H9 (cell line): ENCODE measurements around the gene RMI2. TPM values are rescaled to one million over a fixed set of nuclear protein-coding genes. Genes with fewer than 3 reads are reported as not detected.

Experiments used
- DNase-seq: peaks from one replicate; pipeline ENCODE4 v3.0.0-alpha.2; 2017
- H2AFZ ChIP-seq: one replicate; pipeline ENCODE4 v1.6.1; 2013; ENCODE audit warnings: mild to moderate bottlenecking, low read length, control low read depth, moderate library complexity
- H2AK5ac ChIP-seq: 2 replicates; pipeline ENCODE4 v1.6.1; 2013; ENCODE audit warnings: low read length, control low read depth, mixed read lengths; ENCODE audit not compliant: insufficient read length
- H2BK120ac ChIP-seq: one replicate; pipeline ENCODE4 v1.6.1; 2013; ENCODE audit warnings: low read depth, mild to moderate bottlenecking, low read length, control low read depth, inconsistent platforms; ENCODE audit not compliant: poor library complexity, severe bottlenecking
- H2BK12ac ChIP-seq: 2 replicates; pipeline ENCODE4 v1.6.1; 2013; ENCODE audit warnings: low read length, control low read depth, mixed read lengths, low read depth; ENCODE audit not compliant: insufficient read length
- H2BK15ac ChIP-seq: 2 replicates; pipeline ENCODE4 v1.6.1; 2013; ENCODE audit warnings: low read depth, low read length, control low read depth
- H2BK20ac ChIP-seq: one replicate; pipeline ENCODE4 v1.6.1; 2013; ENCODE audit warnings: low read depth, mild to moderate bottlenecking, low read length, control low read depth, inconsistent platforms; ENCODE audit not compliant: poor library complexity, severe bottlenecking
- H2BK5ac ChIP-seq: 2 replicates; pipeline ENCODE4 v1.6.1; 2013; ENCODE audit warnings: low read length, control low read depth, mixed read lengths; ENCODE audit not compliant: insufficient read length
- H3K14ac ChIP-seq: 2 replicates; pipeline ENCODE4 v1.6.1; 2013; ENCODE audit warnings: low read length, control low read depth; ENCODE audit not compliant: insufficient read depth
- H3K18ac ChIP-seq: 2 replicates; pipeline ENCODE4 v1.6.1; 2013; ENCODE audit warnings: low read depth, mild to moderate bottlenecking, mixed read lengths, low read length, control low read depth; ENCODE audit not compliant: insufficient read length
- H3K23ac ChIP-seq: 2 replicates; pipeline ENCODE4 v1.6.1; 2013; ENCODE audit warnings: low read length, control low read depth, mixed read lengths, low read depth; ENCODE audit not compliant: insufficient read length
- H3K23me2 ChIP-seq: 2 replicates; pipeline ENCODE4 v1.6.1; 2013; ENCODE audit warnings: low read depth, mild to moderate bottlenecking, mixed read lengths, low read length, control low read depth; ENCODE audit not compliant: insufficient read length, poor library complexity, severe bottlenecking
- H3K27ac ChIP-seq: 2 replicates; pipeline ENCODE4 v1.5.1; 2013; ENCODE audit warnings: low read length, control low read depth, mixed read lengths, low read depth; ENCODE audit not compliant: insufficient read length
- H3K27me3 ChIP-seq: 2 replicates; pipeline ENCODE4 v1.6.1; 2013; ENCODE audit warnings: low read length, control low read depth, inconsistent platforms; ENCODE audit not compliant: insufficient read depth
- H3K4ac ChIP-seq: 2 replicates; pipeline ENCODE4 v1.6.1; 2013; ENCODE audit warnings: low read depth, mild to moderate bottlenecking, control low read depth, inconsistent platforms, low read length, moderate library complexity
- H3K4me1 ChIP-seq: 2 replicates; pipeline ENCODE4 v1.6.1; 2013; ENCODE audit warnings: low read length, control low read depth, inconsistent platforms; ENCODE audit not compliant: insufficient read depth
- H3K4me2 ChIP-seq: 2 replicates; pipeline ENCODE4 v1.6.1; 2013; ENCODE audit warnings: low read length, control low read depth, mixed read lengths; ENCODE audit not compliant: insufficient read length, insufficient read depth
- H3K56ac ChIP-seq: 2 replicates; pipeline ENCODE4 v1.6.1; 2013; ENCODE audit warnings: low read depth, mild to moderate bottlenecking, mixed read lengths, low read length, control low read depth; ENCODE audit not compliant: insufficient read length
- H3K79me1 ChIP-seq: 2 replicates; pipeline ENCODE4 v1.6.1; 2013; ENCODE audit warnings: low read depth, mild to moderate bottlenecking, moderate library complexity, low read length, control low read depth, inconsistent platforms; ENCODE audit not compliant: insufficient read depth, poor library complexity, severe bottlenecking
- H3K79me2 ChIP-seq: 2 replicates; pipeline ENCODE4 v1.6.1; 2013; ENCODE audit warnings: low read length, control low read depth, inconsistent platforms; ENCODE audit not compliant: insufficient read depth
- H3K9ac ChIP-seq: 2 replicates; pipeline ENCODE4 v1.6.1; 2013; ENCODE audit warnings: low read length, control low read depth, mixed read lengths; ENCODE audit not compliant: insufficient read length; ENCODE audit errors: extremely low read depth
- H3K9me3 ChIP-seq: one replicate; pipeline ENCODE4 v1.6.1; 2013; ENCODE audit warnings: low read depth, low read length, inconsistent platforms; ENCODE audit not compliant: control insufficient read depth
- H3T11ph ChIP-seq: one replicate; pipeline ENCODE4 v1.6.1; 2013; ENCODE audit warnings: mild to moderate bottlenecking, low read length, control low read depth, inconsistent platforms
- H4K20me1 ChIP-seq: one replicate; pipeline ENCODE4 v1.6.1; 2013; ENCODE audit not compliant: control insufficient read depth, insufficient read length, insufficient read depth
- H4K5ac ChIP-seq: 2 replicates; pipeline ENCODE4 v1.6.1; 2013; ENCODE audit warnings: low read depth, mild to moderate bottlenecking, mixed read lengths, low read length, control low read depth; ENCODE audit not compliant: insufficient read length
- H4K8ac ChIP-seq: replicated peaks from 2 replicates; pipeline ENCODE4 v1.6.1; 2013; ENCODE audit warnings: low read length, control low read depth, mixed read lengths, low read depth; ENCODE audit not compliant: insufficient read length
- H4K91ac ChIP-seq: 2 replicates; pipeline ENCODE4 v1.6.1; 2013; ENCODE audit warnings: low read depth, mild to moderate bottlenecking, moderate library complexity, mixed read lengths, low read length, control low read depth; ENCODE audit not compliant: insufficient read length
- H3K27ac Mint-ChIP-seq, 3 experiments: 2 replicates in 2 of 3; 3 replicates in 1 of 3; pipeline ENCODE4 v1.8.0; 2020 to 2021; ENCODE audit warnings: mixed read lengths in 3 of 3, mild to moderate bottlenecking in 1 of 3, moderate library complexity in 1 of 3
- H3K27me3 Mint-ChIP-seq: 2 replicates; pipeline ENCODE4 v1.8.0; 2021; ENCODE audit warnings: low read depth, mild to moderate bottlenecking, moderate library complexity, mixed read lengths
- H3K36me3 Mint-ChIP-seq, 3 experiments: 2 replicates in 2 of 3; 3 replicates in 1 of 3; pipeline ENCODE4 v1.8.0; 2020 to 2021; ENCODE audit warnings: low read depth in 3 of 3, mixed read lengths in 3 of 3; ENCODE audit not compliant: insufficient read depth in 1 of 3
- H3K4me1 Mint-ChIP-seq, 2 experiments: 2 replicates each; pipeline ENCODE4 v1.8.0; 2020; ENCODE audit warnings: mixed read lengths in 2 of 2
- H3K4me3 Mint-ChIP-seq, 2 experiments: 2 replicates in 1 of 2; 3 replicates in 1 of 2; pipeline ENCODE4 v1.8.0; 2020 to 2021; ENCODE audit warnings: mild to moderate bottlenecking in 2 of 2, mixed read lengths in 2 of 2, moderate library complexity in 1 of 2
- H3K9me3 Mint-ChIP-seq, 2 experiments: 2 replicates in 1 of 2; 3 replicates in 1 of 2; pipeline ENCODE4 v1.8.0; 2020; ENCODE audit warnings: mild to moderate bottlenecking in 2 of 2, mixed read lengths in 2 of 2, moderate library complexity in 1 of 2
- WGBS: extraction: QIAGEN DNeasy Blood & Tissue Kit; methylation state at CpG from one replicate; pipeline ENCODE4 v1.1.7; 2013; ENCODE audit warnings: missing lambda C conversion rate, low lambda C conversion rate, mixed read lengths; ENCODE audit not compliant: insufficient read length; ENCODE audit errors: extremely low coverage; 5-methylcytosine and 5-hydroxymethylcytosine counted together
- total RNA-seq: library from RNA; stranded (reverse); gene quantifications from 2 replicates; pipeline ENCODE4 v1.2.1, GENCODE V29; 2021
- TF ChIP-seq, protein P1 (sequence below): fragments of 200-600 bp; sonication (generic); conservative IDR thresholded peaks from 3 replicates; pipeline ENCODE4 v1.8.0; 2021; ENCODE audit warnings: antibody characterized with exemption, mild to moderate bottlenecking

The RMI2 gene
- total RNA-seq, 1 experiment from 2014 or later = 57.6 TPM

DNA sequence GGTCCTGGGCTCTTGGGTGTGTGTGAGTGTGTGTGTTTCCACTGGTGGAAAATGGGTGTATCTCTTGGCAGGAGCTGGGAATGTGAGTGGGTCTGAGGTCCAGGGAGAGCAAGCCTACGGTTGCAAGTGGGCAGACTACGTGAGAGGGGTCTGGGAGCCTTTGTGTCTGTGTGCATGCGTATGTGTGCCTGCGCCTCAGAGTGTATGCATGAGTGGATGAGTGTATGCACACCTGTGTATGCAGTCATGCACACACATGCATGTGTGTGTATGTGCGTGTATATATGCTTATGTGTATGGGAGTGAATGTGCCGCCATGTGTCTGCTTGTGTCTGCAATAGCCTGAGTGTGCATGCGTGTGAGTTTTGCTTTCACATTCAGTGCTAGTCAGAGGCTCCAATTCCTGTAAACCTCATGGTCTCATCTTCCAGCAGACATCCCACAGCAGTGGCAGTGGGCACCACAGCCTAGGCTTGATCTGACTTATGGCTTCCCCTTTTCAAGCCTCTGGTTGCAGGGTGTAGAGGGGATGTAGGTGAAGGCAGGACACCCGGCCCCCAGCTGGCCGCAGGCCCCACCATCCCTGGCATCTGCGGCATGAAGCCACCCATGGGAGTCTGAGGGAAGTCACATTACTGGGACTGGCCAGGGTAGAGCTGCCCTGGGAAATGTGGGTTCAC is 19.7 kb upstream of the RMI2 start:
- peaks cover 42 to 48% of the 10 kb centered on the region in 2 experiments for H3K4me1 Mint-ChIP-seq

More for the DNA sequence above, 19.7 kb upstream of the RMI2 start:
- no peak overlapping the region for H2BK120ac ChIP-seq
- H4K20me1 ChIP-seq = no peaks in the 10 kb centered on the region
- no peak overlapping the region for H2BK15ac ChIP-seq
- H3K4me1 ChIP-seq = peaks cover 7% of the 10 kb centered on the region; the same call in 1 of the 2 replicates
- H2BK12ac ChIP-seq = no peak overlapping the region
- Mint-ChIP-seq H3K9me3 (no peaks in the 10 kb centered on the region; a peak in 1 of 5 replicates), H3K4me3 (no peak overlapping the region), H3K36me3 (peaks cover 0 to 4% (median 0%) of the 10 kb centered on the region in 3 experiments; a peak in 3 of 7 replicates), H3K27ac (peak overlapping the region; percentile 36 to 73 (median 40); a peak in 6 of 7 replicates), H3K27me3 (no peaks in the 10 kb centered on the region)
- no peak overlapping the region for H3K18ac ChIP-seq
- no peak overlapping the region; the same call in 1 of the 2 replicates for H3K14ac ChIP-seq
- no peaks in the 10 kb centered on the region for H3K27me3 ChIP-seq
- no peak overlapping the region for H2BK5ac ChIP-seq
- H3K27ac ChIP-seq = no peak overlapping the region
- no peak overlapping the region for H4K8ac ChIP-seq
- no peak overlapping the region for H2BK20ac ChIP-seq
- H4K91ac ChIP-seq = no peak overlapping the region
- no peaks in the 10 kb centered on the region for H3K79me1 ChIP-seq
- no peak overlapping the region for H4K5ac ChIP-seq
- no peaks in the 10 kb centered on the region for H3K9me3 ChIP-seq
- H3K4me2 ChIP-seq = no peak overlapping the region
- H3T11ph ChIP-seq = no peak overlapping the region
- WGBS = no CpG with 5 or more reads among the region's 10 CpGs
- H3K23me2 ChIP-seq = peaks cover 4% of the 10 kb centered on the region
- no peak for DNase-seq
- no peak overlapping the region for H3K9ac ChIP-seq
- H3K4ac ChIP-seq = no peak overlapping the region
- H3K79me2 ChIP-seq = no peaks in the 10 kb centered on the region; the same call in 1 of the 2 replicates
- H2AK5ac ChIP-seq = no peak overlapping the region
- H3K56ac ChIP-seq = no peak overlapping the region
- TF ChIP-seq, protein P1, sequence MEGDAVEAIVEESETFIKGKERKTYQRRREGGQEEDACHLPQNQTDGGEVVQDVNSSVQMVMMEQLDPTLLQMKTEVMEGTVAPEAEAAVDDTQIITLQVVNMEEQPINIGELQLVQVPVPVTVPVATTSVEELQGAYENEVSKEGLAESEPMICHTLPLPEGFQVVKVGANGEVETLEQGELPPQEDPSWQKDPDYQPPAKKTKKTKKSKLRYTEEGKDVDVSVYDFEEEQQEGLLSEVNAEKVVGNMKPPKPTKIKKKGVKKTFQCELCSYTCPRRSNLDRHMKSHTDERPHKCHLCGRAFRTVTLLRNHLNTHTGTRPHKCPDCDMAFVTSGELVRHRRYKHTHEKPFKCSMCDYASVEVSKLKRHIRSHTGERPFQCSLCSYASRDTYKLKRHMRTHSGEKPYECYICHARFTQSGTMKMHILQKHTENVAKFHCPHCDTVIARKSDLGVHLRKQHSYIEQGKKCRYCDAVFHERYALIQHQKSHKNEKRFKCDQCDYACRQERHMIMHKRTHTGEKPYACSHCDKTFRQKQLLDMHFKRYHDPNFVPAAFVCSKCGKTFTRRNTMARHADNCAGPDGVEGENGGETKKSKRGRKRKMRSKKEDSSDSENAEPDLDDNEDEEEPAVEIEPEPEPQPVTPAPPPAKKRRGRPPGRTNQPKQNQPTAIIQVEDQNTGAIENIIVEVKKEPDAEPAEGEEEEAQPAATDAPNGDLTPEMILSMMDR = no peak
- H3K23ac ChIP-seq = no peak overlapping the region
- no peak overlapping the region for H2AFZ ChIP-seq
